Measurements from ENCODE around the gene NQO1.
"Not testable (repeated sequence)": the region's sequence is repeated elsewhere in the genome, so short reads cannot be mapped to it uniquely, and the experiment has no call there.

Gene NQO1

GRCh38 chr16:69741951-69742904, 15.9 kb upstream of the NQO1 start:
- DNase-seq, result no peak

- DNase-seq, result no peak
Measured at GRCh38 chr16:69741519-69741918, 15.2 kb upstream of the NQO1 start.

GRCh38 chr16:69732101-69732500, 5.7 kb upstream of the NQO1 start:
- DNase-seq, result no peak

- DNase-seq, result not testable (repeated sequence)
Measured at GRCh38 chr16:69731280-69731679, 4.9 kb upstream of the NQO1 start.

- DNase-seq, result not testable (repeated sequence)
Measured at GRCh38 chr16:69729030-69729429, 2.7 kb upstream of the NQO1 start.

GRCh38 chr16:69727916-69728270, 1.5 kb upstream of the NQO1 start:
- no peak for DNase-seq

GRCh38 chr16:69725480-69726312, 664 bp downstream of the NQO1 start:
- DNase-seq, result no peak

- no peak for DNase-seq
Measured at GRCh38 chr16:69724981-69725479, 1.3 kb downstream of the NQO1 start.

- DNase-seq, result no peak
Measured at GRCh38 chr16:69724414-69724873, 1.9 kb downstream of the NQO1 start.

- DNase-seq, result no peak
Measured at GRCh38 chr16:69721441-69721957, 4.9 kb downstream of the NQO1 start.

- no peak for DNase-seq
Measured at GRCh38 chr16:69720822-69721430, 5.4 kb downstream of the NQO1 start.

GRCh38 chr16:69718111-69718764, 8.1 kb downstream of the NQO1 start:
- DNase-seq, result no peak

- DNase-seq, result no peak
Measured at GRCh38 chr16:69717066-69717465, 9.3 kb downstream of the NQO1 start.

GRCh38 chr16:69712914-69713581, 13.3 kb downstream of the NQO1 start:
- DNase-seq, result no peak

- DNase-seq, result no peak
Measured at GRCh38 chr16:69712277-69712676, 14.1 kb downstream of the NQO1 start.

- DNase-seq, result no peak
Measured at GRCh38 chr16:69711115-69711740, 15.1 kb downstream of the NQO1 start.

GRCh38 chr16:69709456-69710084, 16.8 kb downstream of the NQO1 start:
- DNase-seq, result no peak

GRCh38 chr16:69707920-69708683, 18.3 kb downstream of the NQO1 start:
- no peak for DNase-seq

GRCh38 chr16:69706975-69707340, 19.4 kb downstream of the NQO1 start:
- DNase-seq, result no peak
